Subcutaneous adipose tissue (tissue), 4 donors: ENCODE data around the gene GPS1. TPM values are rescaled to one million over a fixed set of nuclear protein-coding genes. Genes with fewer than 3 reads are reported as not detected.

Experiments used
- total RNA-seq, 4 donors: library from RNA; depleted of rRNA; stranded (reverse); fragments of >200 nt; gene quantifications; one replicate each; pipeline ENCODE4 v1.1.0, GENCODE V29; 2016
- TF ChIP-seq, protein P1 (sequence below): fragments of 450-650 bp; IDR thresholded peaks from one replicate; pipeline ENCODE4 v1.5.1; 2016; ENCODE audit warnings: low read depth, mild to moderate bottlenecking, control low read depth, antibody characterized with exemption, moderate library complexity

GPS1 gene
- total RNA-seq, 4 donors from 2014 or later, result 42.7 to 125 (median 71.7) TPM

DNA sequence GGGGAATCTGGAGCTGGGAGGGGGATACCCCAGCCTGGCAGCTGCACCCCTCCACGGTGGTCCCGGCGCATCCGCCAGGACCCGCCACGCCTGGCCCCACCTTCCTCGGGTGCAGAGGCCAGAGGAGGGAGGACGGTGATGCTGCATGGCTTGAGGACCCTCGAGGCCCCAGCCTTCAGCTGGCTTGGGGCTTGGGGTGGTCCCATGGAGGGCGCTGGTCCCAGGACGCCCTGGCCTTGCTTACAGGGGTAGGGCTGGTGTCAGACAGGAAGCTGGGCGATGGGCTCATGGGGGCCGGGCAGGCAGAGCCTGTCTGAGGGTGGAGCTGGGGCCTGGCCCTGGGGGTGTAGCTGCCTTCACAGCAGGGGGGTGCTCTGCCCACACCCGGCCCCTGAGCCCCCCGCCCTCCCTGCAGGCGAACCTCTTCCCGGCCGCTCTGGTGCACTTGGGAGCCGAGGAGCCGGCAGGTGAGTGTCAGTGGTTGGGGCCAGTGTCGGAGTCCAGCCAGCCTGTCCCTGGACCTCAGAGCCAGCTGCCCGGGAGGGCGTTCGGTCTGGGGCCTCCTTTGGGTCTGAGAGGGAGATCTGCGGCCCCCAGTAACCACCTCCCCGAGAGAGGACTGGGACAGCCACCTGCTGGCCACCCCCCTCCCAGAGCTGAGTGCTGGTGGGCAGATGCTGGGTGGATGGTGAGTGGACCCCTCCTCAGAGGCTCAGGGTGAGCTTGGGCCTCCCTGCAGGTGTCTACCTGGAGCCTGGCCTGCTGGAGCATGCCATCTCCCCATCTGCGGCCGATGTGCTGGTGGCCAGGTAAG lies 35.4 kb upstream of the GPS1 start:
- TF ChIP-seq, protein P1, sequence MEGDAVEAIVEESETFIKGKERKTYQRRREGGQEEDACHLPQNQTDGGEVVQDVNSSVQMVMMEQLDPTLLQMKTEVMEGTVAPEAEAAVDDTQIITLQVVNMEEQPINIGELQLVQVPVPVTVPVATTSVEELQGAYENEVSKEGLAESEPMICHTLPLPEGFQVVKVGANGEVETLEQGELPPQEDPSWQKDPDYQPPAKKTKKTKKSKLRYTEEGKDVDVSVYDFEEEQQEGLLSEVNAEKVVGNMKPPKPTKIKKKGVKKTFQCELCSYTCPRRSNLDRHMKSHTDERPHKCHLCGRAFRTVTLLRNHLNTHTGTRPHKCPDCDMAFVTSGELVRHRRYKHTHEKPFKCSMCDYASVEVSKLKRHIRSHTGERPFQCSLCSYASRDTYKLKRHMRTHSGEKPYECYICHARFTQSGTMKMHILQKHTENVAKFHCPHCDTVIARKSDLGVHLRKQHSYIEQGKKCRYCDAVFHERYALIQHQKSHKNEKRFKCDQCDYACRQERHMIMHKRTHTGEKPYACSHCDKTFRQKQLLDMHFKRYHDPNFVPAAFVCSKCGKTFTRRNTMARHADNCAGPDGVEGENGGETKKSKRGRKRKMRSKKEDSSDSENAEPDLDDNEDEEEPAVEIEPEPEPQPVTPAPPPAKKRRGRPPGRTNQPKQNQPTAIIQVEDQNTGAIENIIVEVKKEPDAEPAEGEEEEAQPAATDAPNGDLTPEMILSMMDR, result no peak

DNA sequence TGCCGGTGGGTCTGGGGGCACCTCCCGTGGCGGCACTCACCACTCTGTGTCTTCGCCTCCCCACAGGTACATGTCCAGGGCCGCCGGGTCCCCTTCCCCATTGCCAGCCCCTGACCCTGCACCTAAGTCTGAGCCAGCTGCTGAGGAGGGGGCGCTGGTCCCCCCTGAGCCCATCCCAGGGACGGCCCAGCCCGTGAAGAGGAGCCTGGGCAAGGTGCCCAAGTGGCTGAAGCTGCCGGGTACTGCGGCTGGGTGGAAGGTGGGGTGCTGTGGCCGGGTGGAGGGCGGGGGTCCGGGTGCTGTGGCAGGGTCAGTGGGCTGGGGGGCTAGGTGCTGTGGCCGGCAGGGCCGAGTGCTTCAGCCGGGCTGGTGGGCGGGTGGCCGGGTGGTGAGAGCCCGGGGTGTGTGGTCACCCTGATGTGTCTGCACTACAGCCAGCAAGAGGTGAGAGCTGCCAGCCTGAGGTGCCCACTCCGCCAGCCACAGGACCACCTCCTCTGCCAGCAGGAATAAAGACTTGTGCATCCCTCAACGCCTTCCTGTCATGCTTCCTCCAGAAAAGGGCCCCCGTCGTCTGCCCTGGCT lies 34.7 kb upstream of the GPS1 start:
- TF ChIP-seq, protein P1, result no peak

DNA sequence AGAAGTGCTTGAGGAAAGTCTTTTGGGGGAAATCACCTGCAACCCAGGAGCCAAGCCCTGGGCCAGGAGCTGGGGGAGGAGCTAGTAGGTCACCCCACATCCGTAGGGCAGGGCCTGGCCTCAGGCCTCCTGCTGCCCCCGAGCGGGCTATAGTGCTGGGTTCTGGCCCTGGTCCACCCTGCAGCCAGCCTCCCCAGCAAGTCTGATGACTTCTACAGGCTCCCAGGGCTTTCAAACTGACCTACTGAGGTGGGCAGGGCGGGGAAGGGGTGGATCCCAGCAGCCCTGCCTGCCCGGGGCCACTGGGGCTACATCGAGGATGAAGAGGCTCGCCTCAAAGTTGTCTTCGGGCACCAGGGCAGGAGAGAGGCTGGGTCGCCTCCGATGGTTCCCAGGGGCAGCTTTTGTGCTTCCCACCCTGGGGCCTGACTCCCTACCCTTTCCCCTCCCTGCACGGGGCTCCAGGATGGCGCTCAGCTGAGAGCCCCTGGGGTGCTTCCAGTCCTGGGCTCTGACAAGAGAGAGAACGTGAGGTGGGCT lies 34.0 kb upstream of the GPS1 start:
- TF ChIP-seq, protein P1, result no peak

DNA sequence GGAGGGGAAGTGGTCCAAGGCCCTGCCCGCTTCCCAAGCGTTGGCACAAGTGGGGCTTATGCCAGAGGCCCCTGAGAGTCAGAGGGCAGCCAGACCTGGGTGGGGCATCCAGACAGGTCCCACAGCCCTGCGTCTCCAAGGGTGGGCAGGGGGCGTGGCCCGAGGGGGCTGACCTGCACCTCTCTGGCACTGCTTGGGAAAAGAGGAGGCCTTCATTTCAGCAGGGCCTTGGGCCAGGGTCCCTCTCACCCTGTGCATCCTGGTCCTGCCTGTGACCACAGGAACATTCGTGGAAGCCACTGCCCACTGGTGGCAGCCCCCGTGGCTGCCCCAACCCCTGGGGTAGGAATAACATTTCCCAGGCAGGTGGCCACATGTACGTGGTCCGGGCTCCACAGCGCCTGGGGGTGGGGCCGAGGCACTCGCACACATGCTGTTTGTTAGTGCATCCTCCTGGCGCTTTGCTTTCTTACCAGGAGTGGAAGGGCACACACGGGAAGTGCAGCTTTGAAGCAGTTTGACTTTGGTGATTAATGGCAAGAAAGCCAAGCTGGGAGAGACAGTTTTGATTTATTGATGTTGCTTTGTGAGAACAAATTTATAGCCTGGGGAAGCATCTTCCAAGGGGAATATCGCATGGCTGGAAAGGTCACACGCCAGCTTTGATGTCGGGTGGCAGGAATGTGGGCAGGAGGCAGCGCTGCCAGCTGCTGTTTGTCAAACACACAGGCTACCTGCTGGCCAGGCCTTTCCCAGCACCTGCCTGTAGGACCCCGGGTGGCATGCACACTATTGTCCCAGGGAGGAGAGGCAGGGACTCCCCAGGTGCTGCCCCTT lies 33.3 kb upstream of the GPS1 start:
- TF ChIP-seq, protein P1, result no peak

DNA sequence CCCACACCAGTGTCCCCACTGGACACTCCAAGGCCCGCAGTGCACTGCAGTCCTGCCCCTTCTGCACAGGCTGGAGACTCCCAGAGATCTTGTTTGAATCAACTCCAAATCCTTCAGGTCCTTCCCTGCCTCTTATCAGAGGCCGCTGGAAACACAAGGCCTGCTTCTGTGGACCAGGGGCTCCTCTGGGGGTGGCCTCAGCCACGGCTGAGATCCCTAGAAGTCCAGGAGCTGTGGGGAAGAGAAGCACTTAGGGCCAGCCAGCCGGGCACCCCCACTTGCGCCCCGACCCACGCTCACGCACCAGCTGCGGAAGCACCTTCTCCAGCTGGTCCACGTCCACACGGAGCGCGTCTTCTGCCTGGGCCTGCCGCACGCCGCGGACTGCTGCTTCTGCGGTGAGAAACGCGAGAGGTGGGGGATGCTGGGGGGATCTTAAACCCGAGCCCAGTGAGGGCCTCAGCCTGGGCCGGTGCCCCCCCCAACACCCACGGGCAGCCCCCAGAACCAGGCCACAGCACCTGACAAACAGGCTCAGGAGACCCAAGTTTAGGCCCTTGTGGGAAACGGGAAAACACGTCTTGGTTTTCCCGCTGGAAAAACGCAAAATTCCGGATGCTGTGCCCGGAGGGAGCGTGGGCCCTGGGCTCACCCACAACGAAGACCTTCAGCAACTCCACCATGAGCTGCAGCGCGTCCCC lies 32.6 kb upstream of the GPS1 start:
- TF ChIP-seq, protein P1, result no peak

DNA sequence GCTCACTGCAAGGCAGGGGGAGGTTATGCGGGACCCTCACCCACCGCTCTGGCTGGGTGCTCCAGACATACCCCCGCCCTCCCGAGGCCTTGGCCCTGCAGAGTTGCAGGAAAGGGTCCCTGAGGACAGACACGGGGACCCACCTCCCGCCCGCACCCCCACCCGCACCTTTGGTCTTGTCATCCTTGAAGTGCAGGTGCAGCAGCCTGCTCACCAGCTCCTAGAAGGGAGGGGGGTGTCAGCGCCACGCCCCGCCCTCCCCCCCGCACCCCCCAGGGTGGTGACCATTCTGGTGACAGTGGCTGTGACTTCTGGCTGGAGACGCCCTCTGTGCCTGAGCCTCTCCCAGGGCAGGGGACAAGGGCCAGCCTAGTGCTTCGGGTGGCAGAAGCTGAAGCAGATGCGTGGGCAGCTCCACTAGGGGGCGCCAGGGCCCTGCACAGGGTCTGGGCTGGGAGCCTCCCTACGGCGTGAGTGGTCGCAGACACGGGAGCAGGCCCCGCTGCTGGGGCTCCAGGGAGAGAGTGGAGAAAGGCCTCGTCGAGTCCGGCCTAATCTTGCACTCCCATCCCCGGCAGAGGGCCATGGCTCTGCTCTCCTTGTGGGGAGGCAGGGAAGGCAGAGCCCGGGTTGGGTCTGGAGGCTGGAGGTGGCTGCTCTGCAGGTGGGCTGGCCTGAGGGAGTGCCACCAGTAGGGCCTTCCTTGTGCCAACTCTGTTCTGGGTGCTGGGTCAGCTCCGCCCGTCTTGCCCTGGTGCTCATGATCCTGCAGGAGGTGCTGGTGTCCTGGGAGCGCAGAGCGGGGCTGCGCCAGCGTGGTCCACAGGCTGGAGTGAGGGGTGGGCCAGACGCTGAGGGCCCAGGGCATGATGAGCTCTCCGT lies 31.8 kb upstream of the GPS1 start:
- TF ChIP-seq, protein P1, result no peak
